Activated T-cell treated with anti-CD3 and anti-CD28 coated beads, Interleukin-2, amount 50 U/mL, for 72 hours (primary cell): ENCODE results near the gene IREB2. TPM values are rescaled to one million over a fixed set of nuclear protein-coding genes. Genes with fewer than 3 reads are reported as not detected.
"Not testable (repeated sequence)": the region's sequence is repeated elsewhere in the genome, so short reads cannot be mapped to it uniquely, and the experiment has no call there.

Experiments
- ATAC-seq, 2 donors: fragments of 150-1000 bp; cut with Tn5 transposase; replicated peaks in 1 of 2; 2 replicates each; pipeline ENCODE4 v1.10.0; 2021; ENCODE audit warnings: moderate library complexity in 2 of 2, mild to moderate bottlenecking in 1 of 2
- DNase-seq, 2 donors: peaks; one replicate each; pipeline ENCODE4 v3.0.0; 2021 to 2022; ENCODE audit warnings: mixed read lengths in 1 of 2
- H3K27ac Mint-ChIP-seq: one replicate; pipeline ENCODE4 v1.8.0; 2022; ENCODE audit warnings: mild to moderate bottlenecking, moderate library complexity, mixed read lengths
- H3K27me3 Mint-ChIP-seq: one replicate; pipeline ENCODE4 v1.8.0; 2022; ENCODE audit warnings: low read depth, mixed read lengths
- H3K36me3 Mint-ChIP-seq, 2 donors: one replicate each; pipeline ENCODE4 v1.8.0; 2022; ENCODE audit warnings: mixed read lengths in 2 of 2, mild to moderate bottlenecking in 1 of 2; ENCODE audit not compliant: insufficient read depth in 2 of 2
- H3K4me1 Mint-ChIP-seq: one replicate; pipeline ENCODE4 v1.8.0; 2022; ENCODE audit warnings: low read depth, mixed read lengths
- H3K4me3 Mint-ChIP-seq, 2 donors: one replicate each; pipeline ENCODE4 v1.8.0; 2022; ENCODE audit warnings: mild to moderate bottlenecking in 2 of 2, mixed read lengths in 2 of 2, moderate library complexity in 2 of 2
- H3K9me3 Mint-ChIP-seq, 2 donors: one replicate each; pipeline ENCODE4 v1.8.0; 2022; ENCODE audit warnings: mixed read lengths in 2 of 2
- total RNA-seq, 2 donors: library from RNA; stranded (reverse); gene quantifications; one replicate each; pipeline ENCODE4 v1.2.3, GENCODE V29; 2022

Gene IREB2
- total RNA-seq, 2 donors from 2014 or later: 64.1 to 72.2 TPM

GRCh38 chr15:78396976-78397375, 41.0 kb upstream of the IREB2 start:
- Mint-ChIP-seq H3K4me3 (no peak overlapping the region), H3K27ac (no peak overlapping the region), H3K36me3 (no peaks in the 10 kb centered on the region), H3K4me1 (no peaks in the 10 kb centered on the region), H3K9me3 (no peaks in the 10 kb centered on the region), H3K27me3 (no peaks in the 10 kb centered on the region)
- DNase-seq: no peak
- no peak for ATAC-seq

DNA sequence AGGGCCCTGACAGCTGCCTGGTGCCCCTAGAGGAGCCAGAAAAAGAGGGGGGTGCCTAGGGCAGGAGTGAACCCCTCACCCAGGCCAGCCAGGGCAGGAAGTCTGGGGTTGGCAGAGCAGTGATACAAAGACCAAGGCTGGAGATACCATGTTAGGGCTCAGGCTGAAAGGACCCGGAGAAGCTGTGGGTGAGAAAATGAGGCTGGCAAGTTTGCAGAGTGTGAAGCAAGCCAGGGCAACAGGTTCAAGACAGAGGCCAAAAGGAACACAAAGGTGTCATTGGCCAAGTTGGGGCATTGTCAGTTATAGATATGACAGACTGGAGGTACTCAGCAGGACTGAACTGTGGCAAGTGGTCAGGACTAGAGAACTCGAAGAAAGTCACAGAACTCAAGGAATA, 40.6 kb upstream of the IREB2 start:
- H3K4me1 Mint-ChIP-seq: no peaks in the 10 kb centered on the region
- no peaks in the 10 kb centered on the region for H3K27me3 Mint-ChIP-seq
- H3K4me3 Mint-ChIP-seq: no peak overlapping the region
- ATAC-seq: no peak
- no peaks in the 10 kb centered on the region for H3K9me3 Mint-ChIP-seq
- no peak overlapping the region for H3K27ac Mint-ChIP-seq
- no peaks in the 10 kb centered on the region for H3K36me3 Mint-ChIP-seq
- DNase-seq: no peak

DNA sequence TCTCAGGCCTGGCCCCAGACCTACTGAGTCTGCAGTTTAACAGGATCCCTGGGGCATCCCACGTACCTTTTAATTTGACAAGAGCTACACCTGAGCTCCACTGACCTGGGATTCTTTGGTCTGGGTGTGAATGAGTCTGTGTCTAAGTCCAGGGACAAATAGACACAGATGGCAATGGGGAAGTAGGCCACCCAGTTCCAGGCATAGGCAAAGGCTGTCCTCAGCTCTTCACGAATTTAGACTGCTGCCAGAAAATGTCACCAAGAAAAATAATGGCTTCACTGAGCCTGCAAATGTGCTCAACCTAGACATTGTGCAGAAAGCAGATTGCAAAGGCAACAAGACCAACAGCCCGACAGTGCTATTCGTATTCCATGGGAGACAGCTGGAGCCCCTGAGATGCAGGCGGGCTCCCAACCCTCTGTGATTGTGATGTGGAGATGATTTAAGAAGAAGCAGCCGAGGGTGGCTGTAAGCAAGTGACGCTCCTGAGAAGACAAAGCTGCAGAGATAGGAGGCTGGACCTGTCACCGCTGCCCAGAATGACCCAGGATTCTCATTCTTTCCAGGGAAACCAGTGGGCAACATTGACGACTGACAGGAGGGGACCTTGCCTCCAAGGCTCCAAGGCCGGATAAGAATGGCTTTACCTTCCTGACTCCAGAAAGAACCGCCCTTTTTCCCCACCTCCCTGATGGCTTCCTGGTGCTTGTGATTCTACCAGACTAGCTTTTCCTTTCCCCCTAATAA, 39.8 kb upstream of the IREB2 start:
- Mint-ChIP-seq H3K4me1 (no peaks in the 10 kb centered on the region), H3K27me3 (no peaks in the 10 kb centered on the region), H3K27ac (no peak overlapping the region), H3K4me3 (no peak overlapping the region), H3K36me3 (no peaks in the 10 kb centered on the region), H3K9me3 (no peaks in the 10 kb centered on the region)
- DNase-seq (no peak), ATAC-seq (no peak)

DNA sequence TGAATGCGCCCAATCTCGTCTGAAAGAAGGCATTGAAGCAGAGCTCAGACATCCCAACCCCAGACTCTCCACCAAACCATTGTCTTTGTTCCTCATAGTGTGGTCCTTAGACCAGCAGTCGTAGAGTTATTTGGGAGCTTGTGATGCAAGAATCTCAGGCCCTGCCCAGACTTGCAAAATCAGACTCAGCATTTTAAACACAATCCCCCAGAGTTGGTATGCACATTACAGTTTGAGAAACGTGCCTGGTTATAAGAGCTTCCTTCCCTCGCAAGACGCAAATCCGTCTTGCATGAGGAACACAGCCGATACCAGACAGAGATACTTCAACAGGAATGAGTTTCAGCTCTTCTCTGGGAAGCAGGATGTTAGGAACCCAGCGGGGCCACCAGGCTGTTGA, 38.9 kb upstream of the IREB2 start:
- no peaks in the 10 kb centered on the region for H3K36me3 Mint-ChIP-seq
- no peak for ATAC-seq
- no peak overlapping the region for H3K4me3 Mint-ChIP-seq
- H3K4me1 Mint-ChIP-seq: no peaks in the 10 kb centered on the region
- no peak for DNase-seq
- H3K9me3 Mint-ChIP-seq: no peaks in the 10 kb centered on the region
- H3K27ac Mint-ChIP-seq: no peak overlapping the region
- H3K27me3 Mint-ChIP-seq: no peaks in the 10 kb centered on the region

- DNase-seq: no peak
- no peaks in the 10 kb centered on the region for H3K4me1 Mint-ChIP-seq
- H3K27ac Mint-ChIP-seq: no peak overlapping the region
- H3K4me3 Mint-ChIP-seq: no peak overlapping the region
- H3K36me3 Mint-ChIP-seq: no peaks in the 10 kb centered on the region
- H3K9me3 Mint-ChIP-seq: no peaks in the 10 kb centered on the region
- ATAC-seq: no peak
- H3K27me3 Mint-ChIP-seq: no peaks in the 10 kb centered on the region
Observed at GRCh38 chr15:78402061-78402610, 35.9 kb upstream of the IREB2 start.

DNA sequence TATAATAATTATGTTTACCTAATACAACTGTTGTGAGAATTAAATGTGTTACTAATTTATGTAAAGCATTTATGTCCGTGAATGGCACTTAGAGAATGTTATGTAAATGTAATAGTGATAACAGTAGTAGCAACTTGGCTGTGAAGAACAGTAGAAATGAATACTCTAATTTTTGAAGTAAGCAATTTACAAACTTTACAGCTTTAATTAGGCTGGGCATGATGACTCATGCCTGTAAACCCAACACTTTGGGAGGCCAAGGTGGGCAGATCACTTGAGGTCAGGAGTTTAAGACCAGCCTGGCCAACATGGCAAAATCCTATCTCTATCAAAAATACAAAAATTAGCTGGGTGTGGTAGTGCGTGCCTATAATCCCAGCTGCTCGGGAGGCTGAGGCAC, 33.9 kb upstream of the IREB2 start:
- H3K4me1 Mint-ChIP-seq: no peaks in the 10 kb centered on the region
- DNase-seq (no peak), ATAC-seq (no peak)
- H3K27me3 Mint-ChIP-seq: peaks cover 7% of the 10 kb centered on the region
- no peaks in the 10 kb centered on the region for H3K9me3 Mint-ChIP-seq
- H3K4me3 Mint-ChIP-seq: no peak overlapping the region
- H3K36me3 Mint-ChIP-seq: no peaks in the 10 kb centered on the region
- no peak overlapping the region for H3K27ac Mint-ChIP-seq

DNA sequence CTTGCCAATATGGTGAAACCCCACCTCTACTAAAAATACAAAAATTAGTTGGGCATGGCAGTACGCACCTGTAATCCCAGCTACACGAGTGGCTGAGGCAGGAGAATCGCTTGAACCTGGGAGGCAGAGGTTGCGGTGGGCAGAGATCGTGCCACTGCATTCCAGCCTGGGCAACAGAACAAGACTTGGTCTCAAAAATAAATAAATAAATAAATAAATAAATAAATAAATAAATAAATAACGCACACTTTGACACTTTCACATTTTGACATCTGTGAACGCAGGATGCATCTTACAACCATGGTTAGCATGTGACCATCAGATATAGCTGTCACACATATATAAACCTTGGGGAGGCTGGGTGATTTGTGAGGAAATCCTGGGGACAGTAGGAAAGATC, 33.2 kb upstream of the IREB2 start:
- H3K9me3 Mint-ChIP-seq, H3K4me1 Mint-ChIP-seq, H3K27ac Mint-ChIP-seq, H3K36me3 Mint-ChIP-seq, H3K4me3 Mint-ChIP-seq, H3K27me3 Mint-ChIP-seq, DNase-seq, ATAC-seq: not testable (repeated sequence)

GRCh38 chr15:78405336-78405924, 32.6 kb upstream of the IREB2 start:
- Mint-ChIP-seq H3K4me1 (no peaks in the 10 kb centered on the region), H3K4me3 (no peak overlapping the region), H3K36me3 (no peaks in the 10 kb centered on the region), H3K9me3 (no peaks in the 10 kb centered on the region), H3K27ac (no peak overlapping the region), H3K27me3 (peaks cover 7% of the 10 kb centered on the region)
- ATAC-seq (no peak), DNase-seq (no peak)

- peaks cover 7% of the 10 kb centered on the region for H3K27me3 Mint-ChIP-seq
- ATAC-seq: no peak
- no peak for DNase-seq
- no peak overlapping the region for H3K27ac Mint-ChIP-seq
- H3K4me1 Mint-ChIP-seq: no peaks in the 10 kb centered on the region
- H3K36me3 Mint-ChIP-seq: no peaks in the 10 kb centered on the region
- H3K9me3 Mint-ChIP-seq: no peaks in the 10 kb centered on the region
- no peak overlapping the region for H3K4me3 Mint-ChIP-seq
Observed at GRCh38 chr15:78406016-78406585, 31.9 kb upstream of the IREB2 start.

- no peak overlapping the region for H3K27ac Mint-ChIP-seq
- peaks cover 7% of the 10 kb centered on the region for H3K27me3 Mint-ChIP-seq
- no peaks in the 10 kb centered on the region for H3K9me3 Mint-ChIP-seq
- DNase-seq (no peak), ATAC-seq (no peak)
- no peaks in the 10 kb centered on the region for H3K4me1 Mint-ChIP-seq
- H3K4me3 Mint-ChIP-seq: no peak overlapping the region
- no peaks in the 10 kb centered on the region for H3K36me3 Mint-ChIP-seq
Observed at GRCh38 chr15:78407608-78408354, 30.2 kb upstream of the IREB2 start.

GRCh38 chr15:78408355-78408640, 29.7 kb upstream of the IREB2 start:
- ATAC-seq: no peak
- Mint-ChIP-seq H3K9me3 (no peaks in the 10 kb centered on the region), H3K4me1 (no peaks in the 10 kb centered on the region), H3K27me3 (peaks cover 7% of the 10 kb centered on the region), H3K27ac (no peak overlapping the region), H3K4me3 (no peak overlapping the region), H3K36me3 (no peaks in the 10 kb centered on the region)
- no peak for DNase-seq

GRCh38 chr15:78408961-78409360, 29.1 kb upstream of the IREB2 start:
- Mint-ChIP-seq H3K27me3 (peaks cover 7% of the 10 kb centered on the region), H3K4me3 (no peak overlapping the region), H3K4me1 (no peaks in the 10 kb centered on the region), H3K9me3 (no peaks in the 10 kb centered on the region), H3K27ac (no peak overlapping the region), H3K36me3 (no peaks in the 10 kb centered on the region)
- DNase-seq (no peak), ATAC-seq (no peak)

- H3K9me3 Mint-ChIP-seq: no peaks in the 10 kb centered on the region
Observed at GRCh38 chr15:78411061-78411460, 27.0 kb upstream of the IREB2 start.

More at GRCh38 chr15:78411061-78411460, 27.0 kb upstream of the IREB2 start:
- Mint-ChIP-seq H3K4me1 (peaks cover 5% of the 10 kb centered on the region), H3K27ac (no peak overlapping the region), H3K36me3 (no peaks in the 10 kb centered on the region), H3K4me3 (no peak overlapping the region), H3K27me3 (peaks cover 7% of the 10 kb centered on the region)
- DNase-seq (no peak), ATAC-seq (no peak)
